D721Med (cell line): ENCODE results near the gene ST3GAL4.
"Not testable (repeated sequence)": the region's sequence is repeated elsewhere in the genome, so short reads cannot be mapped to it uniquely, and the experiment has no call there.

ENCODE experiments used
- DNase-seq: peaks from one replicate; pipeline ENCODE4 v3.0.0; 2011; ENCODE audit warnings: low spot score; ENCODE audit not compliant: insufficient read length
- FAIRE-seq: peaks from 2 replicates; lab custom pipeline; 2011; peaks lifted over from hg19 to GRCh38; lab: Jason Lieb, UNC
- TF ChIP-seq, protein P1 (sequence below): IDR thresholded peaks from 2 replicates; pipeline ENCODE4 v1.5.1; 2012; ENCODE audit warnings: mild to moderate bottlenecking, control low read depth; ENCODE audit not compliant: insufficient read depth; ENCODE audit errors: missing control alignments

The ST3GAL4 gene, protein sequence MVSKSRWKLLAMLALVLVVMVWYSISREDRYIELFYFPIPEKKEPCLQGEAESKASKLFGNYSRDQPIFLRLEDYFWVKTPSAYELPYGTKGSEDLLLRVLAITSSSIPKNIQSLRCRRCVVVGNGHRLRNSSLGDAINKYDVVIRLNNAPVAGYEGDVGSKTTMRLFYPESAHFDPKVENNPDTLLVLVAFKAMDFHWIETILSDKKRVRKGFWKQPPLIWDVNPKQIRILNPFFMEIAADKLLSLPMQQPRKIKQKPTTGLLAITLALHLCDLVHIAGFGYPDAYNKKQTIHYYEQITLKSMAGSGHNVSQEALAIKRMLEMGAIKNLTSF

DNA sequence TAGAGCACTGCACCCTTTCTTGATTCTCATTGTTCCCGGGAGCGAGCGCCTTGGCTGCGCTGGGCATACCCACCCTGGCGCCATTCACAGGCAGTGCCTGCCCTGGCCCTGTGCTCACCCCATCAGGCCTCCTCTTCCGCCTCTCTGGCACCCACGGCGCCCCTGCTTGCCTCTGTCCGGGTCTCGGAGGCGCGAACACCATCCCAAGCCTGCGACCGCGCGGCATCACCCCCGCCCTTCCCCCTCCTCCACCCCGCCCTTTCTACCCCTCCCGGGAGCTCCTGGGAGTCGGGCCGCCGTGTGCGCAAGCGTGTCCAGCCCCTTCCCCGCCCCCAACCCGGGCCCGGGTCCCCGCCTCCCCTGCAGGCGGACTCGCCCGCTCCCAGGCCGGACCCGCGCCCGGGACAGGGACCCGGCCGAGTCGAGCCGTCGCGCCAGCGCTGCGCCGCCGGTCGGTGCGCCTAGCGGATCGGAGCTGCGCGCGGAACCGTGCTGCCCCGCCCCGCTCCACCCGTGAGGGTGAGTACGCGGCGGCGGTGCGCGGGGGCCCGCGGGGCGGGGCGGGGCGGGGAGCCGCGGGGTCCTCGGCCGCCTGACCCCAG, at the start of gene ST3GAL4:
Gene ST3GAL4, plus strand, starts transcription at position 363 of the 602 bp plus-strand sequence. CDS start 50,470 bp downstream, outside the sequence.
- DNase-seq (peak; percentile 95), FAIRE-seq (no peak)
- TF ChIP-seq, protein P1, sequence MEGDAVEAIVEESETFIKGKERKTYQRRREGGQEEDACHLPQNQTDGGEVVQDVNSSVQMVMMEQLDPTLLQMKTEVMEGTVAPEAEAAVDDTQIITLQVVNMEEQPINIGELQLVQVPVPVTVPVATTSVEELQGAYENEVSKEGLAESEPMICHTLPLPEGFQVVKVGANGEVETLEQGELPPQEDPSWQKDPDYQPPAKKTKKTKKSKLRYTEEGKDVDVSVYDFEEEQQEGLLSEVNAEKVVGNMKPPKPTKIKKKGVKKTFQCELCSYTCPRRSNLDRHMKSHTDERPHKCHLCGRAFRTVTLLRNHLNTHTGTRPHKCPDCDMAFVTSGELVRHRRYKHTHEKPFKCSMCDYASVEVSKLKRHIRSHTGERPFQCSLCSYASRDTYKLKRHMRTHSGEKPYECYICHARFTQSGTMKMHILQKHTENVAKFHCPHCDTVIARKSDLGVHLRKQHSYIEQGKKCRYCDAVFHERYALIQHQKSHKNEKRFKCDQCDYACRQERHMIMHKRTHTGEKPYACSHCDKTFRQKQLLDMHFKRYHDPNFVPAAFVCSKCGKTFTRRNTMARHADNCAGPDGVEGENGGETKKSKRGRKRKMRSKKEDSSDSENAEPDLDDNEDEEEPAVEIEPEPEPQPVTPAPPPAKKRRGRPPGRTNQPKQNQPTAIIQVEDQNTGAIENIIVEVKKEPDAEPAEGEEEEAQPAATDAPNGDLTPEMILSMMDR: no peak

DNA sequence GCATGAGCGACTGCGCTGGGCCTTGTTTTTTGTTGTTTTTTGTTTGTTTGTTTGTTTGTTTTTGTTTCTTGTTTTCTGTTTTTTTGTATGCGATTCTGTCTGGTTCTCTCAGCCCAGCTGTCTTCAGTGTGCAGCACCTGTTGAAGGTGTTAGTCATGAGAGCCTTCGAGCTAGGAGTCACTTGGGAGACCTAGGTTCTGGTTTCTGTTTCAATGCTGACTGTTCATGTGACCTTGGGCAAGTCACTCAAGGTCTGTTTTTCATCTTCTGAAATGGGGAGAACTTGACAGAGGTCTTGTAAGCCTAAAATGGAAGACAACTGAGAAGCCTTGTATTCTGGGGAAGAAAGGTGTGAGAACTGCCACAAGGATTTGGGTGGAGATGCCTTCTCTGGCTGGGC, 49.8 kb upstream of the ST3GAL4 start:
- no peak for DNase-seq
- TF ChIP-seq, protein P1: no peak
- FAIRE-seq: no peak

DNA sequence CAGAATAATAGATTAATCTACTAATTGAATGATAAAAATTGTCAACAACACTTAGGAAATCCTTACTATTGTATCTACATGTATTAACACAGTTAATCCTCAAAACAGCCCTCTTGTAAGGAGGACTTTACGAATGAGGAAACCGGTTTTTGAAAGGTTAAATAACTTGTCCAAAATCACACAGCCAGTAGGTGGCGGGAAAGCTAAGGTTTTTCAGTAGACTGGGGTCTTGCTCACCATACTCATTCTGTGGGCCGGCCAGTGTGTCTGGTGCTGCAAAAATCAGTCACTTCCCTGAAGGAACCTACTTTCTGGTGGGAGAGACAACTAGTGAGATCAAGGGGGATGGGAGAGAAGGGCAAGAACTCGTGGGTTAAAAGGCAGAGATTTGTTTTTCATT, 47.8 kb upstream of the ST3GAL4 start:
- DNase-seq (no peak), FAIRE-seq (no peak)
- TF ChIP-seq, protein P1: peak; percentile 44

DNA sequence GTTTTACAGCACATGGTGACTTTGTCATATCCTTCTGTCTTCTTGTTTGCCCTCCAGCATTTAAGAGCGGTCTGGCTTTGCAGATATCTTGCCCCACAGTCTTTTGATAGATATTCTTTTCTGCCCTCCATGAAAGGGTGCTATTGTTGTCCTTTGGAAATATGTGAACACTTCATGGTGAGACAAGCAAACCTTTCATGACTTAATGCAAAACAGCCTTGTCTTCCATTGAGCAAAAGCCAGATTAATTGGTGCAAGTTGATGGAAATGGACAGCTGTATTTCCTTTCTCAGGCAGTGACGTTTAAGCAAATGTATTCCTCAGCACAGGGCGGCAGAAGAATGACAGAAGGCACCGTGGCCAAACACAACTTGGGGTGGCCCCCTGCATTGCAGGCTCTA, 47.2 kb upstream of the ST3GAL4 start:
- FAIRE-seq (no peak), DNase-seq (no peak)
- TF ChIP-seq, protein P1: no peak

DNA sequence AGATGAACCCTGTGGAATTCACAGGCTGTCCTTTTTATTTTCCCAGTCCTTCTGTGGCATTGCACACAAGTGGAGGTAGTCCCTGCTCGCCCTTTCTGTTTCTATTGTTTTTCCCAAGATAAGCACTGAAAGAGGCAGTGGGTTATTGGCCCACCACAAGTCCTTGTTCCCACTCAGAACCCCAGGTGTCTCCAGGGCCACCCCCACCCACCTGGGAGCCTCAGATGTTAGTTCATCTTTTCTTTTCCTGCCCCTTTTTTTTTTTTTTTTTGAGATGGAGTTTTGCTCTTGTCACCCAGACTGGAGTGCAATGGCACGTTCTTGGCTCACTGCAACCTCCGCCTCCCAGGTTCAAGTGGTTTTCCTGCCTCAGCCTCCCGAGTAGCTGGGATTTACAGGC, 46.7 kb upstream of the ST3GAL4 start:
- FAIRE-seq, DNase-seq: not testable (repeated sequence)

DNA sequence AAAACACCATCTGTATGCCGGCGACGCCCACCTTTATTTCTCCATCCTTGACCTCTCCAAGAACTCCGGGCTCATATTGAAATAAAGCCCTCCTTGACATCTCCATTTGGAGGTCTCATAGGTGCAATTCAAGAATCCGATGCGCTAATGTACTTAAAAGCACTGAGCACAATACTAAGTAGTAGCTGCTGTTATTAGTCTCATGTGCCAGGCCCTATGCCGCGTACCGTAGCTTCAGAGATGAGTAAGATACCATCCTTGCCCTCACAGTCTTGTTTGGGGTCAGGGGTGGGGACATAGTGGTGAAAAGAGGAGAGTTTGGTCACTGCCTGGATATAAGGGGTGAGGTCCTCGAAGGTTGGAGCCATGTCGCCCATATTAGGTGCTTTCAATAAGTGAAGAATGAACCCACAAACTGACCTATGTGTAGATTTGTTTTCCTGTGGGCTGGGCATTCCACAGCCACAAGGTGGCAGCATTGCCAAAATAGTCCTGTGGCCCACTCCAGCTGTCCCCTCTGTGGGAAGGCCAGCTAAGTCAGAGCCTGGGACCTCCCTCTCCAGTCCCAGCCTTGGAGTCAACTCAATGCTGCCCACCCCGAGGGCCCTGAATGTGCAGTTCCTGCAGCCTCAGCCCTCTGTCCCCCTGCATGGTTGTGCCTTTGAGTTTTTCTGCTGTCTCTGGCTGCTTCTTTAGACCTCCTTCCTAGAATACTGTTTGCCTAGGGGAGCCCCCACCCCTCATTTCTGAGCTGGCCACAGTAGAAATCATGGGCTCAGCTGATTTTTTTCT, 45.1 kb upstream of the ST3GAL4 start:
- FAIRE-seq (no peak), DNase-seq (no peak)
- TF ChIP-seq, protein P1: peak; percentile 94

DNA sequence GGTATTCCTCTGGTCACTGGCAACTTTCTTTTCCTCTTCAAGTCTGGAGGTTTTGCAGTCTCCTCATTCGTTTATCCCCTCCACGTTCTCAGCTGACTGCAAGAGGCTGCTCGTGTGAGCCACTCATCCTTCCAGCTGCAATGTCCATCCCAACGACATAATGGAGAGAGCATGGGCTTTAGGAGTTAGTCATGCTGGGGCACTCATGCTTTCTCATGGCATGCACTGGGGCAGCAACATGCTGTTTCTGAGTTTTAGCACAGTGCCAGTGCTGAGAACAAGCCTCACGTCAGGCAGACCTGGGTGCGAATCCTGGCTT, 44.5 kb upstream of the ST3GAL4 start:
- DNase-seq (no peak), FAIRE-seq (no peak)
- TF ChIP-seq, protein P1: no peak
